NCI-H524 (cell line): ENCODE measurements around the gene WNT7A.

Source experiments
- DNase-seq, 2 experiments: peaks; one replicate each; lab custom pipeline; 2025; lab: John Stamatoyannopoulos, UW

WNT7A gene

GRCh38 chr3:13770170-13771169 is 109.4 kb downstream of the WNT7A start:
- no peak for DNase-seq

- DNase-seq, result no peak
Measured at GRCh38 chr3:13769422-13769821, 110.4 kb downstream of the WNT7A start.

DNA sequence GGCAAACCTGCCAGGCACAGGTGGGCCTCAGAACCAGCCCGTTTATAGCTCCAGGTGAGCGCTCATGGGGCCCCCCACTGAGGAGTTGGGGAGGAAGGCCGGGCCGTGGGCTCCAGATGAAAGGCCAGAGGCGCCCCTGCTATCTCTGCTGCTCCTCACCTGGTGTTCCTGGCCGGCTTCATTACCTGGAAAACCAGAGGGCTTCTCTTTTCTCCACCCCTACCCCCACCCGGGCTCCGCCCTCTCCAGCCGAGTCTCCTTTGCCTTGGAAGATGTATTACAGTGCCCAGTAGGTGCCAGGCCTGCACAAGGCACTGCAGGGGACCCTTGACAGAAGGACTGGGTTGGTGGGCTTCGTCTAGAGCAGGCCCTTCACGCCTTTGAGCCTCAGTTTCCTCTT is 111.4 kb downstream of the WNT7A start:
- DNase-seq, result no peak

DNA sequence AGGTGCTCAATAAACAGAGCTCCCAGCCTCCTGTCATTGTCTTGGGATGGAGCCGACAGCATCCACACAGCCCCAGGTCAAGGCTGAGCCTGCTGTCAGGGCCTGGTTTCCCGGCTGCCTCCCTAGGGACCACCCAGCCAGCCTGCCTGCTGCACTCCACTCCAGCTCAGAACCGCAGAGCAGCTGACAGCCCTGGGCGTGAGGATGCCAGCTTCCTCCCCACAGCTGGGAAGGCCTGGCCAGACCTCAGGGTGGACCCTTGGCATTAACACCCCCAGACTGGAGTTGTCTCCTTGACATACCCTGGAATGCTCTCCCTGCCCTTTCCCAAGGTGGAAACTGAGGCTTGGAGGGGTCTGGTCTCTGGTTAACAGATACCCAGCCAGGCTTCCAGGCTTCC is 112.0 kb downstream of the WNT7A start:
- peak; percentile 15 to 78 for DNase-seq

- DNase-seq, result no peak
Measured at GRCh38 chr3:13767030-13767429, 112.8 kb downstream of the WNT7A start.
